Upper lobe of left lung (tissue), 4 donors: ENCODE measurements around the gene PPP1R8.

ENCODE experiments used
- CTCF ChIP-seq, 6 experiments: fragments of 450-650 bp in 4 of 6; fragments of 200-600 bp in 2 of 6; sonication (generic) in 2 of 6; IDR thresholded peaks; one replicate each; pipeline ENCODE4 v1.5.1; 2016 to 2019; ENCODE audit warnings: antibody characterized with exemption in 6 of 6
- POLR2A ChIP-seq, 4 donors: fragments of 450-650 bp; IDR thresholded peaks; one replicate each; pipeline ENCODE4 v1.5.1; 2016 to 2017; ENCODE audit warnings: antibody characterized with exemption in 4 of 4, mild to moderate bottlenecking in 2 of 4
- POLR2AphosphoS5 ChIP-seq, 2 donors: sonication (generic); formaldehyde crosslinking; IDR thresholded peaks; one replicate each; pipeline ENCODE4 v1.5.1; 2017; ENCODE audit warnings: antibody characterized with exemption in 2 of 2

GRCh38 chr1:27863538-27863915, 32.9 kb downstream of the PPP1R8 start:
- TF ChIP-seq POLR2A (IDR thresholded peaks at IDR 0.05): no peak
- no peak for TF ChIP-seq POLR2AphosphoS5 (IDR thresholded peaks at IDR 0.05)
- TF ChIP-seq CTCF (IDR thresholded peaks at IDR 0.05): no peak
